ENCODE measurements around the gene MUCL3.

DNA sequence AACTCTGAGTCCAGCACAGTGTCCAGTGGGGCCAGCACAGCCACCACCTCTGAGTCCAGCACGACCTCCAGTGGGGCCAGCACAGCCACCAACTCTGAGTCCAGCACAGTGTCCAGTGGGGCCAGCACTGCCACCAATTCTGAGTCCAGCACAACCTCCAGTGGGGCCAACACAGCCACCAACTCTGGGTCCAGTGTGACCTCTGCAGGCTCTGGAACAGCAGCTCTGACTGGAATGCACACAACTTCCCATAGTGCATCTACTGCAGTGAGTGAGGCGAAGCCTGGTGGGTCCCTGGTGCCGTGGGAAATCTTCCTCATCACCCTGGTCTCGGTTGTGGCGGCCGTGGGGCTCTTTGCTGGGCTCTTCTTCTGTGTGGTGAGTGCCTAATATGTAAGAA is 46.5 kb downstream of the MUCL3 start:
- TF ChIP-seq GATA2 (IDR thresholded peaks at IDR 0.05; ENCODE audit: low read depth, low read length) (no peak), GATA3 (IDR thresholded peaks at IDR 0.05; ENCODE audit: low read depth, low read length) (no peak)
